ENCODE measurements around the gene OR2T8.
A peak's percentile ranks its signal among the peaks of the same experiment; 100 is the strongest.
"Not testable (repeated sequence)": the region's sequence is repeated elsewhere in the genome, so short reads cannot be mapped to it uniquely, and the experiment has no call there.

OR2T8 gene

DNA sequence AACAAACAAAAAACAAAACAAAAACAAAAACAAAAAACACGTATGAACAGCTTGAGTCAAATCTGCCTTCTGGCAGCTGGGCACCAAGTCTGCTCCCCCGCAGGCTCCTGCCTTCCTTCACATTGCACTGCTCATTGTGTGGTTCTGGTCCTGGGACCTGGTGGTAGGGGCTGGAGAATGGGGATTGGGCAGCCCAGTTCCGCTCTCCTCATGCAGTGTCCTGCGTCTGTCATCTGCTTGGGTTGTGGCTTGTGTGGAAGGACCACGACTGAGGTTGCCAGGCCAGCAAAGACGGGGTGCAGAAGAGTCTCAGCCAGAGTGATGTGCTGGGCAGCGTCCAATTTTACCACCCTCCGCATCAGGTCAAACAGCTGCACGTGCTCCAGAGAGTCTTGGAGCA is 15.7 kb downstream of the OR2T8 start:
- Histone ChIP-seq H3K79me2 (ENCODE audit: control insufficient read depth, low read length) (no peaks in the 10 kb centered on the region), H3K36me3 (ENCODE audit: control insufficient read depth, low read length) (no peaks in the 10 kb centered on the region), H3K27ac (ENCODE audit: low read depth, low read length) (no peak overlapping the region), H3K4me1 (ENCODE audit: control insufficient read depth, low read length) (no peaks in the 10 kb centered on the region; the same call in 1 of the 2 replicates), H3F3A (ENCODE audit: control insufficient read depth, insufficient read depth) (no peaks in the 10 kb centered on the region), H3K9me2 (replicated peaks; ENCODE audit: control insufficient read depth, low read length) (no peaks in the 10 kb centered on the region), H3K4me2 (ENCODE audit: low read length) (no peak overlapping the region), H3K4me3 (ENCODE audit: low read length) (no peak overlapping the region), H4K20me1 (ENCODE audit: control insufficient read depth, insufficient read depth, low read depth, low read length) (no peaks in the 10 kb centered on the region), H3K27me3 (ENCODE audit: control insufficient read depth, low read length) (no peaks in the 10 kb centered on the region), H3K9me3 (ENCODE audit: control insufficient read depth, insufficient read depth, low read length) (peaks cover 6% of the 10 kb centered on the region; the same call in 1 of the 2 replicates)
- no peak for TF ChIP-seq EZH2phosphoT487 (IDR thresholded peaks at IDR 0.05; ENCODE audit: borderline replicate concordance, low read length)
- TF ChIP-seq, protein P1, sequence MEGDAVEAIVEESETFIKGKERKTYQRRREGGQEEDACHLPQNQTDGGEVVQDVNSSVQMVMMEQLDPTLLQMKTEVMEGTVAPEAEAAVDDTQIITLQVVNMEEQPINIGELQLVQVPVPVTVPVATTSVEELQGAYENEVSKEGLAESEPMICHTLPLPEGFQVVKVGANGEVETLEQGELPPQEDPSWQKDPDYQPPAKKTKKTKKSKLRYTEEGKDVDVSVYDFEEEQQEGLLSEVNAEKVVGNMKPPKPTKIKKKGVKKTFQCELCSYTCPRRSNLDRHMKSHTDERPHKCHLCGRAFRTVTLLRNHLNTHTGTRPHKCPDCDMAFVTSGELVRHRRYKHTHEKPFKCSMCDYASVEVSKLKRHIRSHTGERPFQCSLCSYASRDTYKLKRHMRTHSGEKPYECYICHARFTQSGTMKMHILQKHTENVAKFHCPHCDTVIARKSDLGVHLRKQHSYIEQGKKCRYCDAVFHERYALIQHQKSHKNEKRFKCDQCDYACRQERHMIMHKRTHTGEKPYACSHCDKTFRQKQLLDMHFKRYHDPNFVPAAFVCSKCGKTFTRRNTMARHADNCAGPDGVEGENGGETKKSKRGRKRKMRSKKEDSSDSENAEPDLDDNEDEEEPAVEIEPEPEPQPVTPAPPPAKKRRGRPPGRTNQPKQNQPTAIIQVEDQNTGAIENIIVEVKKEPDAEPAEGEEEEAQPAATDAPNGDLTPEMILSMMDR (IDR thresholded peaks at IDR 0.05; ENCODE audit: low read depth, low read length, poor library complexity, severe bottlenecking): no peak

DNA sequence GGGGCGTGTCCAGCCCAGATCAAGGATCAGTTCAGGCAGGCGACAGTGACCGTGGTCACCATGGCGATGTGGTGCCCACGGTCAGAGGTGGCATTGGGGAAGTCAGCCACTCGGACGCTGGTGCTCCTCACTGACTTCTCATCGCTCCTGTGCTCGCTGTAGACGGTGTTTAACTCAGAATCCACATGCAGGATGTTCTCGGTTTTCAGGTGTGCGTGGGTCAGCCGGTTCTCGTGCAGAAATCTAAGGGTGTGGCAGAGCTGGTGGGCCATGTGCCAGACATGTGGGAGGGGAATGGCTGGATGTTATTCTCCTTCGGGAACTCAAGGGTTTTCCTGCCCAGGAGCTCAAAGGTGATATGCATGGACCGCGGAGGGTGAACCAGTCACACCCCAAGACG is 16.4 kb downstream of the OR2T8 start:
- Histone ChIP-seq H3K4me1 (ENCODE audit: control insufficient read depth, low read length) (no peaks in the 10 kb centered on the region; the same call in 1 of the 2 replicates), H3K9me3 (ENCODE audit: control insufficient read depth, insufficient read depth, low read length) (peaks cover 6% of the 10 kb centered on the region; the same call in 1 of the 2 replicates), H3K79me2 (ENCODE audit: control insufficient read depth, low read length) (no peaks in the 10 kb centered on the region), H3K4me3 (ENCODE audit: low read length) (no peak overlapping the region), H3K27ac (ENCODE audit: low read depth, low read length) (no peak overlapping the region), H3K4me2 (ENCODE audit: low read length) (no peak overlapping the region), H3K36me3 (ENCODE audit: control insufficient read depth, low read length) (no peaks in the 10 kb centered on the region), H3K9me2 (replicated peaks; ENCODE audit: control insufficient read depth, low read length) (no peaks in the 10 kb centered on the region), H3K27me3 (ENCODE audit: control insufficient read depth, low read length) (no peaks in the 10 kb centered on the region), H3F3A (ENCODE audit: control insufficient read depth, insufficient read depth) (no peaks in the 10 kb centered on the region), H4K20me1 (ENCODE audit: control insufficient read depth, insufficient read depth, low read depth, low read length) (no peaks in the 10 kb centered on the region)
- TF ChIP-seq, protein P1 (IDR thresholded peaks at IDR 0.05; ENCODE audit: low read depth, low read length, poor library complexity, severe bottlenecking): no peak
- TF ChIP-seq EZH2phosphoT487 (IDR thresholded peaks at IDR 0.05; ENCODE audit: borderline replicate concordance, low read length): no peak

DNA sequence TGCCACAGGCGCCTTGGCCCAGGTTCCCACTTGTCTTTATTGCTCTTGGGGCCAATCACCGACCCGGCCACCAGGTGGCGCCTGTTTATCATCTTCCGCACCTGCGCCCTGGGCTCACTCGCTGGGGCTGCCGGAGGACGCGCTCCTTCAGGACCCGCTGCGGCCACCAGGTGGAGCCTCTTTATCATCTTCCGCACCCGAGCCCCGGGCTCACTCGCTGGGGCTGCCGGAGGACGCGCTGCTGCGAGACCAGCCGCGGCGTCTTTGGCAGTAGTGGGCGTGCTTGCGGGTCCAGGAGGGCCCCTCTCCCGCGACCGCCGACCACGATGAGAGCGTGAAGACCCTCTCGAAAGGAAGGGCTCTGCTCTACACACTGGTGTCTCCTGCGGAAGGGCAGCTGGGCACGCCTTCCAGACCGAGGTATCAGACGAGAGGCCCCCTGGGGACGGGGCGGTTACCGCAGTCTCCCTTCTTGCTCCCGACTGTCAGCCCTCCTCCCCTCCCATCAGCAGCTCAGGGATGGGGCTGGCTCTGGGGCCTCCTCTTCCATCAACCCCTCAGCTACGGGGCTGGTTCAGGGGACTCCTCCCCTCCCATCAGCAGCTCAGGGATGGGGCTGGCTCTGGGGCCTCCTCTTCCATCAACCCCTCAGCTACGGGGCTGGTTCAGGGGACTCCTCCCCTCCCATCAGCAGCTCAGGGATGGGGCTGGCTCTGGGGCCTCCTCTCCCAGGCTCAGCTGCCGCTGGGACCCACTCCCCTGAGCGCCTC is 17.1 kb downstream of the OR2T8 start:
- H3K27me3 ChIP-seq (ENCODE audit: control insufficient read depth, low read length); H3K9me2 ChIP-seq (replicated peaks; ENCODE audit: control insufficient read depth, low read length); H3F3A ChIP-seq (ENCODE audit: control insufficient read depth, insufficient read depth); H3K4me1 ChIP-seq (ENCODE audit: control insufficient read depth, low read length); H3K36me3 ChIP-seq (ENCODE audit: control insufficient read depth, low read length); H3K27ac ChIP-seq (ENCODE audit: low read depth, low read length); H3K9me3 ChIP-seq (ENCODE audit: control insufficient read depth, insufficient read depth, low read length); H4K20me1 ChIP-seq (ENCODE audit: control insufficient read depth, insufficient read depth, low read depth, low read length); H3K79me2 ChIP-seq (ENCODE audit: control insufficient read depth, low read length): not testable (repeated sequence)
- Histone ChIP-seq H3K4me3 (ENCODE audit: low read length) (peak overlapping the region; percentile 70), H3K4me2 (ENCODE audit: low read length) (peak overlapping the region; percentile 53)
- TF ChIP-seq, protein P1 (IDR thresholded peaks at IDR 0.05; ENCODE audit: low read depth, low read length, poor library complexity, severe bottlenecking): peak; percentile 93
